Amniotic stem cell (primary cell): ENCODE results near the gene CCDC150.
"Not testable (repeated sequence)": the region's sequence is repeated elsewhere in the genome, so short reads cannot be mapped to it uniquely, and the experiment has no call there.

Experiments used
- DNase-seq: peaks from one replicate; lab custom pipeline; 2025; lab: John Stamatoyannopoulos, UW

CCDC150 gene

GRCh38 chr2:196639180-196640030 is at the start of gene CCDC150:
TSS of gene CCDC150 (plus strand) at chr2:196639715. CDS start at chr2:196639767, 52 bp downstream.
- peak; percentile 92 for DNase-seq

- DNase-seq = peak; percentile 24
These were observed 49.2 kb upstream of the CCDC150 start for GRCh38 chr2:196590286-196590685.

- DNase-seq = no peak
These were observed 48.5 kb upstream of the CCDC150 start for GRCh38 chr2:196591004-196591403.

DNA sequence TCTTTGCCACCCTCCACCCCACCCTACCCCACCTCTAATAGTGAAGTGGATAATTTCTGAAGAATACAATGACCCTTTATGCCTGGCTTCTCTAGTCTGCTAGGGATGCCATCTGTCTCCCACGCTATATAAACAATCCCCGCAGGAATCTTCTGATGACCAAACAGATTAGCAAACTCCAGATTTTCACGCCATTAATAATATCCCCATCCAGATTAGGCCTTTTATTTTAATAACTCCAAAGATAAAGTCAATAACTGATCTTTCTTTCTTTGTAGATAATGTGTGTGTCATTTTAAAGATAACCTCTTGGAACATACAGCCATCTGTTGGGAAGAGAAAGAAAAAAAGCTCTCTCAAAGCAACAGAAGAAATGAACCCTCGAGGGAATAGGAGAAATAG is 47.9 kb upstream of the CCDC150 start:
- no peak for DNase-seq

DNA sequence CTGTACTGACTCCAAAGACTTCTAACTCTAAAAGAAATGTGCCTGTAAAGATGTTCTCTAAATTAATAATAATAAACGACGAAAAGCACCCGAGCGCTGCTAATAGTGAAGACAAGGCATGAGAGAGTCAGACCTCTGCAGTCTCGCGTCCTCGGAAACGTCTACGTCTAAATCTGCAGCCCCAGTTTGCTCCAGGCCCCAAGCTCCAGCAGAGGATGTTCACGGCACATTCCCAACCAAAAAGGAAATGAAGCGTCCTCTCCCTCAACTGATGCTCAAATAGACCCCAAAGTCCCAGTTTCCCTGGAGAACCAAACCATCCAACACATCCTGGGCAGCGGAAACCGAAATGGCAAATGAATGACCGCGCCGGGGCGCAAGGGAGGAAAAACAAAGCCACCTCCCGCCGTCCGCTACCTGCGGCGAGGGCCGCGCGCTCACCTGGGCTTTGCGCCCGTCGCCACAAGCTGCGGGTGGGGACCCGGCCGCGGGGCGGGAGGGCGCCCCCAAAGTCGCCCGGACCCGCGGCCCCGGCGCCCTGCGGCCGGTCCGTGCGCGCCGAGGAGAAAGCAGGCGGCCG is 47.1 kb upstream of the CCDC150 start:
- peak; percentile 28 for DNase-seq

DNA sequence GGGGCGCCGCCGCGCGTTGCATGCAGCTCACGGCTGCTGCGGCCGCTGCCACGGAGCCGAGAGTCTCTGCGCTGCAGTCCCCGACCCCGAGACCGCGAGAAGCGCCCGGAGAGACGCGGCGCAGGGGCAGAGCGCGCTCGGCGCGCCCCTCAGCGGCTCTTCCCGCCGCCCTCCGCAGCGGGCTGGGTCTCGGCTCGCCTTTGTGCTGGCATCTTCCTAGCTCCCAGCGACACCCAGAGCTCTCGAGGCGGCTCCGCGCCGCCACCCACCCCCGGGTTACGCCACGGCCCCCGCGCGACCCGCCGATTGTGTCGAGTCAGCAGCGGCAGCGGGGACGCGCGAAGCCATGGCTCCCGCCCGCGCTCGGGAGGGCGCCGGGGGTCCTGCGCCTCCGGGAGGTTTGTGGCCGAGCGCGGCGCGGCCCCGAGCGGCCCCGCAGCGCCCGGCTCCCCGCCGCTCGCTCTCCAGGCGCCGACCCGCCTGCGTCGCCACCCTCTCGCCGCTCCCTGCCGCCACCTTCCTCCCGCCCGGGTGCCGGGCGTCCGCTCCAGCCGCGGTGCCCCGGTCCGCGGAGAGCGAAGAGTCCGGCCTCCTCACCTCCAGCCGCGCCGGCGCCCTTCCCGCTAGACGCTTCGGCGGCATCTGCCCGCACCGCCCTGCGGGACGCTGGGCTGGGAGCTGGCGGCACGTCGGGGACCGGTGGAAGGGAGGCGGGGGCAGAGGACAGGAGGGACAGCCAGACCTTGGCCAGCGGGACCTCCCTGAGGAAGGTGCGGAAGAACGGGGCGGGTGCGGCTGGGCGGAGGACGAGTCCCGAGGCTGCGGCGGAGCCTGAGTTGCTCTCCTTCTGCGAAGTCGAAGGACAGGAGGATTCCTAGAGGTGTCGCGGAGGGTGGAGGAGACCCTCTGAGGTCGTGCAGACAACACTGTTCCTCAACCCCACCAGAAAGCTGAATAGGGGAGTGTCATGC is 46.3 kb upstream of the CCDC150 start, which contains the start of gene HECW2:
TSS of gene HECW2 (minus strand) at position 644 of the 971 bp plus-strand sequence.
- DNase-seq = no peak

GRCh38 chr2:196594158-196594557 is 45.4 kb upstream of the CCDC150 start:
- no peak for DNase-seq

DNA sequence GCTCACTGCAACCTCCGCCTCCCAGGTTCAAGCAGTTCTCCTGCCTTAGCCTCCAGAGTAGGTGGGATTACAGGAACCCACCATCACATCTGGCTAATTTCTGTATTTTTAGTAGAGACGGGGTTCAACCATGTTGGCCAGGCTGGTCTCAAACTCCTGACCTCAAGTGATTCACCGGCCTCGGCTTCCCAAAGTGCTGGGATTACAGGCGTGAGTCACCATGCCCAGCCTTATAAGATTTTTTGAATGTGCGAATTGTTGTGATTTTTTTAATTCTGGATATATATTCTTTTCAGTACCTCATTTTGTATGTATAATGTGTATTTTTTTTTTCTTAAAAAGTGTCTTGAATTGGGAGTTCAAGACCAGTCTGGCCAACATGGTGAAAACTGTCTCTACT is 42.0 kb upstream of the CCDC150 start:
- DNase-seq = no peak

DNA sequence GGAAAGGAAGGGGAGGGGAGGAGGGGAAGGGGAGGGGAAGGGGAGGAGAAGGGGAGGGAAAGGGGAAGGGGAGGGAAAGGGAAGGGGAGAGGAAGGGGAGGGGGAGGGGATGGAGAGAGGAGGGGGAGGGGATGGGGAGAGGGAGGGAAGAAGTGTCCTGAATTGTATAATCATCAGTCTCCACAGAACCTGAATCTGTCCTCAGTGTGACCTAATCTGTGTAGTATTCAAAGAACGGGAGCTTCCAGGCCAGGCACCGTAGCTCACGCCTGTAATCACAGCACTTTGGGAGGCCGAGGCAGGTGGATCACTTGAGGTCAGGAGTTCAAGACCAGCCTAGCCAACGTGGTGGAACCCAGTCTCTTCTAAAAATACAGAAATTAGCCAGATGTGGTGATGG is 41.1 kb upstream of the CCDC150 start:
- DNase-seq = no peak

DNA sequence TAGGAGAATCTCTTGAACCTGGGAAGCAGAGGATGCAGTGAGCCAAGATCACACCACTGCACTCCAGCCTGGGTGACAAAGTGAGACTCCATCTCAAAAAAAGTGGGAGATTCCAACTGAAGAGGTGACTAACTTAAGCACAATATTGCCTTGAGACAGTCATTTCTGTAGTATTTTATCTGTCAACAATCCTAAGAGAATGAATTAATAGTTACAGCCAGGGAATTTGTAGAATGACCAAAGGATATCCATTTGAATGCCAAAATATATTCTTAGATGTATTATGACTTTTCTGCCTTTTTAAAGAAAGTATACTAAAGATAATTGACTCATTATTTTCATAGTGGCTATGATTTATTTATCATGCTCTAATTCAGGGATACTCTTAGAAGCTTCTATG is 40.7 kb upstream of the CCDC150 start:
- no peak for DNase-seq

GRCh38 chr2:196601430-196602306 is 37.8 kb upstream of the CCDC150 start:
- peak; percentile 97 for DNase-seq

DNA sequence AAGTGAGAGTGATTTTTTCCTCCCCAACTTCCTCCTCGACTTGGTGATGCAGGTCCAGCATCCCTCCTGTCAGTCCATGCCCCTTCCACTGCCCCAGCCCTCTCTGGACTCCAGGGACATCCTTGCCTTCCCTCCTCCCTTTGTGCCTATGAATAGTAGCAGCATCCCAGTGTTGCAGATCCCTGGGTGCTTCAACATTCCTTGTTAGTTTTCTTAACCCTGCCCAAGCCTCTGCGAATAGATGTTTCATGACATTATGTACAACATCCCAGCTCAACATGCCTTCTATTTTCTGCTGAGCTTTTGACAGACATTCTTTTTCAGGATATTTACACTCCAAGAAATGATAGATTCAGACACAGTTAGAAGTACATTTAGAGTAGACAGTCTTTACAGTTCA is 35.3 kb upstream of the CCDC150 start:
- no peak for DNase-seq

- no peak for DNase-seq
These were observed 33.0 kb upstream of the CCDC150 start for GRCh38 chr2:196606516-196606915.

DNA sequence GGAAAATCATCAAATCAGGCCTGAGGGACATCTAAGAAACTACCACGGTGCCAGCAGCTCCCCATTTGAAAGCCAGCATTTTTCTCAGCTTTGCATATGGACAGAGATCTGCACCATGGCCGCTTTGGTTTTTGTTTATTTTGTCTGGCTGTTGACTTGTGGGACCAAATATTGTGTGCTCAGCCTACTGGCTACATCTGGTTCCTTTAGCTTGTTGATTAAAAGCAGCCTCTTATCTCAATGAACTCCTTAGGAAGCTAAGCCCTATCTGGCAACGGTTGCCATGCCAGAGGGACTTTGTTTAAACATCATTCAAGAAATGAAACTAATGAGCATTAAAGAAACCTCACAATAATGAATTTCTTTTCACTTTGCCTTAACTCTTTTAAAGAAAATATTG is 32.4 kb upstream of the CCDC150 start:
- no peak for DNase-seq

- DNase-seq = not testable (repeated sequence)
These were observed 31.6 kb upstream of the CCDC150 start for GRCh38 chr2:196607896-196608295.

DNA sequence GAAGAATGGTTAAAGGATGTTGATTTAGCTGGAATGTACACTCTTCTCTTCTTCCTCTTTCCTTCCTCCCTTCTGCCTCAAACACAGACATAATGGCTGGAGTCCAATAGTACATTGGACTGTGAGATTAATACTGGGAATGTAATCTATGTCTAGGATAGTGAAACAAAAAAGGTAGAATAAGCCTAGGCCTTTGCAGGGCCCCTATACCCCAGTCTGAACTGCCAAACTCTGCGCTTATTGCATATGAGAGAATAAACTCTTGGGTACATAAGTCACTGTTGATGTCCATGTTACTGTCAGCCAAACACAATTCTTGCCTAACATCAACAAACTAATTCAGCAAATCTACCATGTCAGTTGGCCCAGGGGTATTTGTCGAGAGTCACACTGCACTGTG is 29.7 kb upstream of the CCDC150 start:
- DNase-seq = no peak

DNA sequence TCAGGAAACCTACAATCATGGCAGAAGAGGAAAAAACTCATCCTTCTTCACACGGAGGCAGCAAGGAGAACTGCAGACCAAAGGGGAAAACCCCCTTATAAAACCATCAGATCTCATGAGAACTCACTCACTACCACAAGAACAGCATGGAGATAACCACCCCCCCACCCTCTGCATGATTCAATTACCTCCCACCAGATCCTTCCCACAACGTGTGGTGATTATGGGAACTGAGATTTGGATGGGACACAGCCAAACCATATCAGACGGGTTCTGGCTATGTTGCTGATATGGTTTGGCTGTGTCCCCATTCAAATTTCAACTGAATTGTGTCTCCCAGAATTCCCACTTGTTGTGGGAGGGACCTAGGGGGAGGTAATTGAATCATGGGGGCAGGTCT is 28.7 kb upstream of the CCDC150 start:
- no peak for DNase-seq

- no peak for DNase-seq
These were observed 26.2 kb upstream of the CCDC150 start for GRCh38 chr2:196613302-196613701.

DNA sequence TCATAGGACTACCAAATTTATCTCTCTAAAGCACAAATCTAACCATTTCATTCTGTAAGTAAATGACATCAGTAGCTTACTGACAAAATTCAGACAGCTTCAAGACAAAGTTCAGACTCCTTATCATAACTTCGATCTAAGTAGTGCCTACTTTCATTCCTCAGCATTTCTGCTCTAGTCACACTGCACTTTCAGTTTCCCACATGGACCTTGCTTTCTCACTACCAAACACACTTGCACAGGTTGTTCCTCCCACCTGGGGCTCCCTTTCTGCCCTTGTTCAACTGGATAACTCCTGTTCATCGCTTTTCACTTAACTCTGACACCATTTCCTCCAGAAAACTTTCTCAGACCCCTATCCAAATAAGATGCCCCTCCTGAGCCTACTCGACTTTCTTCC is 22.1 kb upstream of the CCDC150 start:
- DNase-seq = no peak

DNA sequence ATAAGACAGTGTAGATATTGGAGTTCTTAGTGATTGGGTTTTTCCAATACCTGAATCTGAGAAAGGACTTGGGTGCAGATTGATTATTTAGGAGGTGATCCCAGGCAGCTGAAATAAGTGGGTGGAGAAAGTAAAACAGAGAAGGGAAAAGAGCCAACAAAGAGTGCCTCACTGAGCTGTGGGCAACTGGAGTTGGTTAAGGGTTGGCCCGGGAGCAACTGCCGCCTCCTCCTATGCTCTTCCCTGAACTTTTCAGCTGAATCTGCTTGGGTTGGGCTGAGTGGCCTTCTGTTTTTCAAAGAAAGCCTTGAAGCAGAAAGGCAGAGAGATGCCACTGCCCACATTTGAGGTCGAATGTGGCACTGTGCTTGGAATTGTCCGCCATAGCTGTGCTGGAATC is 20.9 kb upstream of the CCDC150 start:
- DNase-seq = no peak

DNA sequence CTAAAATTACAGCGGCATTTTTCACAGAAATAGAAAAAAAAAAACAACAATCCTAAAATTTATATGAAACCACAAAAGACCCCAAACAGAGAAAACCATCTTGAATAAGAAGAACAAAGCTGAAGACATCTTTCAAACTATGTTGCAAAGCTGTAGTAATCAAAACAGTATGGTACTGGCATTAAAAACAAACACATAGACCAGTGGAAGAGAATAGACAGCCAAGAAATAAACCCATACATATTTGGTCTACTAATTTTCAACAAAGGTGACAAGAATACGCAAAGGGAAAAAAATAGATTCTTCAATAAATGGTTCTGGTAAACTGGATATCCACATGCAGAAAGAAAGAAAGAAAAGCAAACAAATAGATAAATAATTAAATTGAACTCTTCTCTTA is 9.0 kb upstream of the CCDC150 start:
- no peak for DNase-seq
